GM19455 (cell line): ENCODE measurements around the gene RPL28.
A peak's percentile ranks its signal among the peaks of the same experiment; 100 is the strongest.

Experiments
- ATAC-seq: cut with Tn5 transposase; IDR thresholded peaks from one replicate; pipeline ENCODE4 v1.9.1; 2021; ENCODE audit not compliant: unreplicated experiment

Gene RPL28

GRCh38 chr19:55372316-55373081 is 13.2 kb upstream of the RPL28 start:
- ATAC-seq = no peak

- no peak for ATAC-seq
These were observed 12.3 kb upstream of the RPL28 start for GRCh38 chr19:55373306-55373992.

GRCh38 chr19:55373993-55374757 is 11.6 kb upstream of the RPL28 start:
- no peak for ATAC-seq

GRCh38 chr19:55376241-55376933 is 9.3 kb upstream of the RPL28 start, which contains the start of gene TMEM190:
Gene TMEM190, plus strand, starts transcription at chr19:55376826. Its CDS starts 28 bp downstream, at chr19:55376854.
- no peak for ATAC-seq

GRCh38 chr19:55377356-55378131 is 8.2 kb upstream of the RPL28 start:
- ATAC-seq = no peak

GRCh38 chr19:55379174-55379573 is 6.6 kb upstream of the RPL28 start:
- no peak for ATAC-seq

- ATAC-seq = no peak
These were observed 3.7 kb upstream of the RPL28 start for GRCh38 chr19:55382013-55382412.

GRCh38 chr19:55382522-55383054 is 3.1 kb upstream of the RPL28 start:
- no peak for ATAC-seq

- ATAC-seq = no peak
These were observed 2.2 kb upstream of the RPL28 start for GRCh38 chr19:55383279-55384130.

- no peak for ATAC-seq
These were observed 1.4 kb upstream of the RPL28 start, which contains the start of gene TMEM238 for GRCh38 chr19:55384131-55384919. Gene TMEM238, minus strand, starts transcription at chr19:55384292. Its CDS starts 33 bp downstream, at chr19:55384259.

- peak; percentile 68 for ATAC-seq
These were observed 610 bp upstream of the RPL28 start for GRCh38 chr19:55384920-55385723.

- ATAC-seq = no peak
These were observed 800 bp downstream of the RPL28 start for GRCh38 chr19:55386493-55386971.

GRCh38 chr19:55387736-55388497 is 2.2 kb downstream of the RPL28 start:
- ATAC-seq = no peak

GRCh38 chr19:55389386-55390317 is 3.9 kb downstream of the RPL28 start:
- no peak for ATAC-seq

- ATAC-seq = no peak
These were observed 4.7 kb downstream of the RPL28 start for GRCh38 chr19:55390461-55390880.
